SK-N-SH (cell line): ENCODE results near the gene CCL26.

Experiments used
- CTCF ChIP-seq: fragments of 200-600 bp; sonication (generic); IDR thresholded peaks from 2 replicates; pipeline ENCODE4 v1.6.1; 2017; ENCODE audit warnings: antibody characterized with exemption, mild to moderate bottlenecking, moderate library complexity
- EZH2phosphoT487 ChIP-seq: fragments of 200-600 bp; sonication (generic); IDR thresholded peaks from 2 replicates; pipeline ENCODE4 v1.6.1; 2017; ENCODE audit warnings: low read depth, mixed run types, mild to moderate bottlenecking, antibody characterized with exemption, moderate library complexity, borderline replicate concordance
- GABPA ChIP-seq: IDR thresholded peaks from 2 replicates; pipeline ENCODE4 v1.4.0; 2012; ENCODE audit warnings: low read depth, mild to moderate bottlenecking
- JUND ChIP-seq: IDR thresholded peaks from 2 replicates; pipeline ENCODE4 v1.4.0; 2012
- SIN3A ChIP-seq: IDR thresholded peaks from 2 replicates; pipeline ENCODE4 v1.6.1; 2012; ENCODE audit warnings: low read depth, mild to moderate bottlenecking, low read length, moderate library complexity, borderline replicate concordance
- TAF1 ChIP-seq: IDR thresholded peaks from 2 replicates; pipeline ENCODE4 v1.6.1; 2012; ENCODE audit warnings: low read depth, mild to moderate bottlenecking, low read length, moderate library complexity, borderline replicate concordance
- TF ChIP-seq, protein P1 (sequence below): IDR thresholded peaks from 2 replicates; pipeline ENCODE4 v1.4.0; 2012; ENCODE audit warnings: low read depth

DNA sequence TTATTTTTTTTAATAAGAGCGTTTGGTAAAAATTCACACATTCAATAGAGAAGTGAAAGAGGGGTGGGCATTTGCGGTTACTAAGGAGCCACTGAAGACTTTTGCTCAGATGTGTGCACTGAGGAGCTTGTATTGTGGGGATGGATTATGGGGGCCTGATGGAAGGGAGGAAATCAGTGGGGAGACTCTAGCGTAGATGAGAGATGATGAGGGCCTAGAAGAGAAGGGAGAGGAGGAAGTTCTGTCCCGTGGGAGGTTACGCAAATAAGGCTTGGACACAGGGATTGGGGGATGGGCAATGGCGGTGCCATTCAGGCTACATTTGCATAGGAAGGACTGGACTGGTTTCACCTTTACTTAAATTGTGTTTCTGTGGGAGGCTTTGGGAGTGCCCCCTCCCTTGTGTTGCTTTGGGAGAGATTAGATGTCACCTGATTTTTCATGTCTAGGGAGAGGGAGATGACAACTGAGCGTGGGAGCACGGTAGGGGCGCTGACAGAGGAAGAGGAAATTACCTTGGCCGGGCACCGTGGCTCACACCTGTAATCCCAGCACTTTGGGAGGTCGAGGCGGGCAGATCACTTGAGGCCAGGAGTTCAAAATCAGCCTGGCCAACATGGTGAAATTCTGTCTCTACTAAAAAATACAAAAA is 31.0 kb downstream of the CCL26 start:
- no peak for TF ChIP-seq SIN3A
- no peak for TF ChIP-seq EZH2phosphoT487
- TF ChIP-seq TAF1, result no peak
- TF ChIP-seq CTCF, result no peak
- TF ChIP-seq, protein P1, sequence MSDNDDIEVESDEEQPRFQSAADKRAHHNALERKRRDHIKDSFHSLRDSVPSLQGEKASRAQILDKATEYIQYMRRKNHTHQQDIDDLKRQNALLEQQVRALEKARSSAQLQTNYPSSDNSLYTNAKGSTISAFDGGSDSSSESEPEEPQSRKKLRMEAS, result no peak
- TF ChIP-seq GABPA, result no peak
- TF ChIP-seq JUND, result no peak
